Measurements from ENCODE around the gene ESAM.

ESAM gene

GRCh38 chr11:124796312-124796711 lies 34.2 kb upstream of the ESAM start:
- DNase-seq (ENCODE audit: low read depth), result no peak
- TF ChIP-seq CTCF (IDR thresholded peaks at IDR 0.05; ENCODE audit: low read depth, low read length), result no peak
- no peak for TF ChIP-seq MYC (IDR thresholded peaks at IDR 0.05; ENCODE audit: low read depth, low read length)
- TF ChIP-seq, protein P1, sequence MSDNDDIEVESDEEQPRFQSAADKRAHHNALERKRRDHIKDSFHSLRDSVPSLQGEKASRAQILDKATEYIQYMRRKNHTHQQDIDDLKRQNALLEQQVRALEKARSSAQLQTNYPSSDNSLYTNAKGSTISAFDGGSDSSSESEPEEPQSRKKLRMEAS (IDR thresholded peaks at IDR 0.05; ENCODE audit: low read depth, low read length), result no peak
- no peak for TF ChIP-seq POLR2A (IDR thresholded peaks at IDR 0.05; ENCODE audit: extremely low read depth, insufficient read length)
- H3K4me3 ChIP-seq (ENCODE audit: low read depth, low read length), result no peak overlapping the region

DNA sequence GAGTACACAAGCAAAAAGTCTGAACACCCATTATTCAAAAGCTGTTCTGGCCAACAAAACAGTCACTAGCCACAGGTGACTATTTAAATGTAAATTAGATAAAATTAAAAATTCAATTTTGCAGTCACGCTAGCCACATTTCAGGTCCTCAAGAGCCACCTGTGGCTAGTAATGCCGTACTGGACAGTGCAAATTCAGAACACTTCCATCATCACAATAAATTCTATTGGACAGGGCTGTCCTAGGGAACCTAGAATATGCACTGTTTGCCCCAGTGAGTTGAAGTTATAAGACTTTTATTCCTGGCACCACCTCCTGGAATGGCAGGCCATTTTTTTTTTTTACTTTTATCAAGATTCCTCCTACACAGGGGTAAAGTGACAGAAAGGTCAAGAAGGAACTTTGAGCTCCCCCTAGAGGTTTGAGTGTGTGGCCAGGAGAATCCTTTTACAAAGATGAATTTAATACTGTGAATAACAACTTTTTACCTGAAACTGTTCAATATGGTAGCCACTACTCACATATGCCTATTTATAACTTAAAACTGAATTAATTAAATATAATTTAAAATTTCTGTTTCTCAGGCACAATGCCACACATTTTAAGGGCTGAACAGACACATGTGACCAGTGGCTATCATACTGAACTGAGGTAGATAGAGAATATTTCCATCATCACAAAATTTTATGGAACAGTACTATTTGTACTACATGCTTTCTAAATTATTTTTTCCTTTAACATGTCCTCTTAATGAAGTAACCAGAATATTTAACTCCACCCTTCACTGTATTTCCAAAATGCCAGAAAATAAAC lies 31.6 kb upstream of the ESAM start:
- DNase-seq (ENCODE audit: low read depth), result peak; percentile 66
- no peak overlapping the region for H3K4me3 ChIP-seq (ENCODE audit: low read depth, low read length)
- TF ChIP-seq, protein P1 (IDR thresholded peaks at IDR 0.05; ENCODE audit: low read depth, low read length), result no peak
- TF ChIP-seq MYC (IDR thresholded peaks at IDR 0.05; ENCODE audit: low read depth, low read length) (no peak), CTCF (IDR thresholded peaks at IDR 0.05; ENCODE audit: low read depth, low read length) (peak; percentile 85), POLR2A (IDR thresholded peaks at IDR 0.05; ENCODE audit: extremely low read depth, insufficient read length) (no peak)

DNA sequence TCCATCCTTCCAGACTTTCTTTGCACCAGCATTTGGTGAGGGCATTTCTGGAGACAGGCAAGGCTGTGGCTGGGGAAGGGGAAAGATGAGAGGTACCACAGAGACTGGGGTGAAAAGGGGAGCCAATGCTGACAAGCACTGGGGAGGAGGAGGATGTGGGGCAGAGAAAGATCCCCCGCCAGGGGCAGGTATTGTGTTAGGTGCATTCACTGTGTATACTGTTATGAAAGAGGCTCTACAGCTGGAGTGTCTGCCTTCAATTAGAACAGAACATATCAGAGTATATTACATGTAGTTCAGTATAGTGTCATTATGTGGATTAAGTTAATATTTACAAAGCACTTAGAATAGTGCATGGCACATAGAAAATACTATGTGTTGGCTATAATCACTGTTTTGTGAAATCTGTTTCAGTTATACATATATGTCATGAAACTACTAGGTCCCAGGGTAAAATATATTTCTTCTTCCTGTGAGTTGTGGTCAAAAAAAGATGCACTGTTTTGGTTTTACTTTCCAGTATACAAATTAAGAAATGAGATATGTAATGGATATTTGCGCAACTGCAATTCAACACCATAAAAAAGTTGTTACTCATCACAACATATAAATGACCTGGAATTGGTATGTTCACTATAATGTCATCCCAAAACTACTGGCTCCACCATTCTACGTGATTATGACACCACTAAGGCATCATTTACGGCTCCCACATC lies 29.7 kb upstream of the ESAM start:
- H3K4me3 ChIP-seq (ENCODE audit: low read depth, low read length), result no peak overlapping the region
- DNase-seq (ENCODE audit: low read depth), result peak; percentile 3
- TF ChIP-seq MYC (IDR thresholded peaks at IDR 0.05; ENCODE audit: low read depth, low read length), result no peak
- no peak for TF ChIP-seq CTCF (IDR thresholded peaks at IDR 0.05; ENCODE audit: low read depth, low read length)
- no peak for TF ChIP-seq POLR2A (IDR thresholded peaks at IDR 0.05; ENCODE audit: extremely low read depth, insufficient read length)
- TF ChIP-seq, protein P1 (IDR thresholded peaks at IDR 0.05; ENCODE audit: low read depth, low read length), result no peak

- H3K4me3 ChIP-seq (ENCODE audit: low read depth, low read length), result no peak overlapping the region
- no peak for DNase-seq (ENCODE audit: low read depth)
- no peak for TF ChIP-seq CTCF (IDR thresholded peaks at IDR 0.05; ENCODE audit: low read depth, low read length)
- no peak for TF ChIP-seq POLR2A (IDR thresholded peaks at IDR 0.05; ENCODE audit: extremely low read depth, insufficient read length)
- no peak for TF ChIP-seq MYC (IDR thresholded peaks at IDR 0.05; ENCODE audit: low read depth, low read length)
- TF ChIP-seq, protein P1 (IDR thresholded peaks at IDR 0.05; ENCODE audit: low read depth, low read length), result no peak
Observed at GRCh38 chr11:124788521-124788920, 26.4 kb upstream of the ESAM start.

DNA sequence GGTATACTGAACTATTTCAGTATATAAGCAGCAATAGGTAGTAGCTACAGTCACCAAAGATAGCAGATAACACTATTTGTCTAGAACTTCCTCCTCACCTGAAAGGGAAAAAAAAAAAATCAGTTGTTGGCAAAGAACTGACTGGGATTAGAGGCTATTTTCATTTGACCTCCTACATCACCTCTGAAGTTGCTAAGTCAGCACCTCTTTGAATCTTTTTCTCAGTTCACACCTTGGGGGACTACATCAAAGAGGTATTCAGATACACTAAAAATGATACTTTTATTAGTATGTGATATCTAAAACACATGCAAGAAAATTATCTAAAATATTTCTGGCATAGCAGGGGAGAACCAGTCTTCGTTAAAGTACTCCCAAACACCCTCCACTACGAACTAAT lies 22.0 kb upstream of the ESAM start:
- H3K4me3 ChIP-seq (ENCODE audit: low read depth, low read length), result no peak overlapping the region
- TF ChIP-seq POLR2A (IDR thresholded peaks at IDR 0.05; ENCODE audit: extremely low read depth, insufficient read length) (no peak), CTCF (IDR thresholded peaks at IDR 0.05; ENCODE audit: low read depth, low read length) (no peak), MYC (IDR thresholded peaks at IDR 0.05; ENCODE audit: low read depth, low read length) (no peak)
- TF ChIP-seq, protein P1 (IDR thresholded peaks at IDR 0.05; ENCODE audit: low read depth, low read length), result no peak
- DNase-seq (ENCODE audit: low read depth), result no peak
